ENCODE measurements around the gene SP140. TPM values are rescaled to one million over a fixed set of nuclear protein-coding genes. Genes with fewer than 3 reads are reported as not detected.

SP140 gene
- total RNA-seq, 1 donor from 2014 or later, result 0.60 TPM

- DNase-seq (ENCODE audit: low spot score), result no peak
- H3K4me3 Mint-ChIP-seq (ENCODE audit: unreplicated experiment), result no peak overlapping the region
- H3K27me3 Mint-ChIP-seq (ENCODE audit: low read depth), result no peaks in the 10 kb centered on the region
- H3K4me1 Mint-ChIP-seq (ENCODE audit: low read depth), result peaks cover 22% of the 10 kb centered on the region
- no peak overlapping the region for H3K27ac Mint-ChIP-seq (ENCODE audit: unreplicated experiment)
- H3K36me3 Mint-ChIP-seq (ENCODE audit: low read depth), result peaks cover 13% of the 10 kb centered on the region
- TF ChIP-seq CTCF (IDR thresholded peaks at IDR 0.05), result no peak
- peaks cover 12% of the 10 kb centered on the region for H3K9me3 Mint-ChIP-seq (ENCODE audit: low read depth)
Observed at GRCh38 chr2:230347659-230348305, 122.2 kb downstream of the SP140 start.

- Mint-ChIP-seq H3K27me3 (ENCODE audit: low read depth) (no peaks in the 10 kb centered on the region), H3K4me3 (ENCODE audit: unreplicated experiment) (no peak overlapping the region), H3K36me3 (ENCODE audit: low read depth) (peaks cover 11% of the 10 kb centered on the region), H3K9me3 (ENCODE audit: low read depth) (peaks cover 12% of the 10 kb centered on the region), H3K4me1 (ENCODE audit: low read depth) (peaks cover 20% of the 10 kb centered on the region), H3K27ac (ENCODE audit: unreplicated experiment) (no peak overlapping the region)
- no peak for TF ChIP-seq CTCF (IDR thresholded peaks at IDR 0.05)
- DNase-seq (ENCODE audit: low spot score), result no peak
Observed at GRCh38 chr2:230348787-230349186, 123.3 kb downstream of the SP140 start.

- Mint-ChIP-seq H3K27ac (ENCODE audit: unreplicated experiment) (peak overlapping the region; percentile 58), H3K36me3 (ENCODE audit: low read depth) (peaks cover 16% of the 10 kb centered on the region), H3K27me3 (ENCODE audit: low read depth) (no peaks in the 10 kb centered on the region), H3K4me1 (ENCODE audit: low read depth) (peaks cover 15% of the 10 kb centered on the region), H3K9me3 (ENCODE audit: low read depth) (peaks cover 6% of the 10 kb centered on the region), H3K4me3 (ENCODE audit: unreplicated experiment) (no peak overlapping the region)
- TF ChIP-seq CTCF (IDR thresholded peaks at IDR 0.05), result no peak
- DNase-seq (ENCODE audit: low spot score), result no peak
Observed at GRCh38 chr2:230356084-230356483, 130.5 kb downstream of the SP140 start.

GRCh38 chr2:230358305-230358704, 132.8 kb downstream of the SP140 start:
- no peak for TF ChIP-seq CTCF (IDR thresholded peaks at IDR 0.05)
- Mint-ChIP-seq H3K27ac (ENCODE audit: unreplicated experiment) (no peak overlapping the region), H3K4me3 (ENCODE audit: unreplicated experiment) (no peak overlapping the region), H3K27me3 (ENCODE audit: low read depth) (no peaks in the 10 kb centered on the region), H3K4me1 (ENCODE audit: low read depth) (peaks cover 15% of the 10 kb centered on the region), H3K36me3 (ENCODE audit: low read depth) (peaks cover 33% of the 10 kb centered on the region), H3K9me3 (ENCODE audit: low read depth) (peaks cover 6% of the 10 kb centered on the region)
- DNase-seq (ENCODE audit: low spot score), result no peak

- H3K36me3 Mint-ChIP-seq (ENCODE audit: low read depth), result peaks cover 42% of the 10 kb centered on the region
- TF ChIP-seq CTCF (IDR thresholded peaks at IDR 0.05), result no peak
- H3K4me1 Mint-ChIP-seq (ENCODE audit: low read depth), result peaks cover 15% of the 10 kb centered on the region
- peaks cover 17% of the 10 kb centered on the region for H3K9me3 Mint-ChIP-seq (ENCODE audit: low read depth)
- H3K27me3 Mint-ChIP-seq (ENCODE audit: low read depth), result no peaks in the 10 kb centered on the region
- H3K4me3 Mint-ChIP-seq (ENCODE audit: unreplicated experiment), result no peak overlapping the region
- H3K27ac Mint-ChIP-seq (ENCODE audit: unreplicated experiment), result no peak overlapping the region
- no peak for DNase-seq (ENCODE audit: low spot score)
Observed at GRCh38 chr2:230360028-230360427, 134.5 kb downstream of the SP140 start.

All from chondrocyte (in vitro differentiated cells).